ENCODE data around the gene NLRP5. TPM values are rescaled to one million over a fixed set of nuclear protein-coding genes. Genes with fewer than 3 reads are reported as not detected.
"Not testable (repeated sequence)": the region's sequence is repeated elsewhere in the genome, so short reads cannot be mapped to it uniquely, and the experiment has no call there.

NLRP5 gene
- total RNA-seq, 1 donor from 2014 or later: not detected

GRCh38 chr19:56076498-56076897 is 89.9 kb downstream of the NLRP5 start:
- peak; percentile 40 for DNase-seq (ENCODE audit: low read depth)

GRCh38 chr19:56079609-56080008 is 93.0 kb downstream of the NLRP5 start:
- no peak for DNase-seq (ENCODE audit: low read depth)

- DNase-seq (ENCODE audit: low read depth): peak; percentile 52
These were observed 94.3 kb downstream of the NLRP5 start for GRCh38 chr19:56080669-56081401.

- DNase-seq (ENCODE audit: low read depth): no peak
These were observed 97.1 kb downstream of the NLRP5 start for GRCh38 chr19:56083668-56084067.

GRCh38 chr19:56084835-56085536 is 98.4 kb downstream of the NLRP5 start:
- no peak for DNase-seq (ENCODE audit: low read depth)

- DNase-seq (ENCODE audit: low read depth): peak; percentile 23
These were observed 99.1 kb downstream of the NLRP5 start for GRCh38 chr19:56085571-56086275.

GRCh38 chr19:56086671-56087430 is 100.3 kb downstream of the NLRP5 start:
- DNase-seq (ENCODE audit: low read depth): no peak

- no peak for DNase-seq (ENCODE audit: low read depth)
These were observed 101.3 kb downstream of the NLRP5 start for GRCh38 chr19:56087647-56088496.

GRCh38 chr19:56088497-56089215 is 102.1 kb downstream of the NLRP5 start:
- DNase-seq (ENCODE audit: low read depth): no peak

GRCh38 chr19:56089344-56089743 is 102.8 kb downstream of the NLRP5 start:
- no peak for DNase-seq (ENCODE audit: low read depth)

- DNase-seq (ENCODE audit: low read depth): peak; percentile 78
These were observed 104.5 kb downstream of the NLRP5 start for GRCh38 chr19:56091066-56091490.

- DNase-seq (ENCODE audit: low read depth): no peak
These were observed 105.4 kb downstream of the NLRP5 start for GRCh38 chr19:56091751-56092546.

GRCh38 chr19:56092685-56093631 is 106.4 kb downstream of the NLRP5 start:
- no peak for DNase-seq (ENCODE audit: low read depth)

- DNase-seq (ENCODE audit: low read depth): no peak
These were observed 107.9 kb downstream of the NLRP5 start for GRCh38 chr19:56094449-56094848.

- DNase-seq (ENCODE audit: low read depth): no peak
These were observed 110.1 kb downstream of the NLRP5 start for GRCh38 chr19:56096665-56097064.

- no peak for DNase-seq (ENCODE audit: low read depth)
These were observed 110.7 kb downstream of the NLRP5 start for GRCh38 chr19:56097306-56097705.

GRCh38 chr19:56097776-56098175 is 111.2 kb downstream of the NLRP5 start:
- no peak for DNase-seq (ENCODE audit: low read depth)

- DNase-seq (ENCODE audit: low read depth): not testable (repeated sequence)
These were observed 111.7 kb downstream of the NLRP5 start for GRCh38 chr19:56098237-56098636.

Data from renal cortical epithelial cell (primary cell).